ENCODE data around the gene KIF5A.

The KIF5A gene

GRCh38 chr12:57520053-57520818 lies 29.6 kb upstream of the KIF5A start, which contains the start of gene DDIT3:
Gene DDIT3 (minus strand): TSS chr12:57520514. CDS start chr12:57517406, 3,108 bp downstream.
- DNase-seq = peak; percentile 99

DNA sequence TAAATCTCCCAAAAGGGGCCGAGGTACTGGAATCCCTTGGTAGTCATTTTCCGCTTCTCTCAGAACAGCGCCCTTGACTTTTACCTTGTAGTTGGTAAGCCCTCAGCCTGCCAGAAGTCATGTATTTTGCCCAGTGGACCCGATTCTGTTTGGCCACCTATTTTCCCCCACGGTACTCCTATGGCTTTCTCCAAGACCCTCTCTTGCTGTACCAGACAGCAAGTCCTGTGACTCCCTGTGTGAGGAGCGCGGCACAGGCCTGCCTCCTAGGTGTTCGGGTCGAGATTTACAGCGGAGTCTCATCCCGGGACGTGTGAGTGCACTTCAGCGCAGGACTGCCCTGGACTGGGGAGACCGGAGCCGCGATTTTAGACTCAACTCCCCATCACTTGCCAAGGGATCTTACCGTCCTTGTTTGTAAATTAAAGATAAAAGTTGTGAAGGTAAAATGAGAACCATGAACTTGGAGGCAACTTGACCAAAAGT lies 28.3 kb upstream of the KIF5A start:
- no peak for DNase-seq

- DNase-seq = peak; percentile 86
These were observed 27.6 kb upstream of the KIF5A start, which contains the start of gene MBD6 for GRCh38 chr12:57522011-57522886. Gene MBD6 (plus strand): TSS chr12:57522824. CDS start chr12:57524304, 1,480 bp downstream.

DNA sequence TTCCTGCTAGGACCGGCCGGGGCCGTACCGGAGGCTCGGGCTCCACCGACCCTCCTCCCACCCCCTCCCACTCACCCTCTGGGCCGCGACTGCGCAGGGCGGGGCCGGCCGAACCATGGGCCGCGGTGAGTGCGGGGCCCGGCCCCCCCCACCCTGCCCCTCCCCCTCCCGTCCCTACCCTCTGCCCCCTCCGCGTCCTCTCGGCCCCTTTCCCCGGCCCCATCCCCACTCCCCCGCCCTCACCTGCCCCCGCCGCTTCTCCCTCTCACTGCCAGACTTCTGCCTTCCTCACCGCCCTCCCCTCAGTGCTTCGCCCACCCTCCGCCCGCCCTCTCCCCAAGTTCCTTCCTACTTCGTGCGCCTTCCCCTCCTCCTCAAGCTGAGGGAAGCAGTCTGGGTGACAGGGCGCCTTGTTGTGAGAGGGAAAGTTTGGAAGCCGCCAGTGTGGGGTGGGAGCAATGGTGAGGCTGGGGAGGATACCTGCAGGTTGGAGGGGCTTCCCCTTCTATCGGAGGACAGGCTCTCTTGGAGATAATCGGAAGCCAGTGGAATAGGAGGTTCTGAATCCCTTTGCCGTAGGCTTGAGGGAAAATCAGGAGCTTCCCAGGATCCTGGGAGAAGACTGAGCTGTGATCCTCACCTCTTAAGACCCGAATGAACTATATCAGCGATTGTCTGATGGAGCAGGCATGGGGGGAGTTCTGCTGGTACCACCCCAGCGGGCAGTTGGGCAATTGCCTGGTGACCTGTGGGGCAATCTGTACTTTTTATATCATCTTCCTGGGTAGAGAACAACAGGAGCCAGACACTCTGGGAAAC lies 26.7 kb upstream of the KIF5A start:
- DNase-seq = peak; percentile 53

GRCh38 chr12:57523706-57524614 lies 25.9 kb upstream of the KIF5A start:
- no peak for DNase-seq

DNA sequence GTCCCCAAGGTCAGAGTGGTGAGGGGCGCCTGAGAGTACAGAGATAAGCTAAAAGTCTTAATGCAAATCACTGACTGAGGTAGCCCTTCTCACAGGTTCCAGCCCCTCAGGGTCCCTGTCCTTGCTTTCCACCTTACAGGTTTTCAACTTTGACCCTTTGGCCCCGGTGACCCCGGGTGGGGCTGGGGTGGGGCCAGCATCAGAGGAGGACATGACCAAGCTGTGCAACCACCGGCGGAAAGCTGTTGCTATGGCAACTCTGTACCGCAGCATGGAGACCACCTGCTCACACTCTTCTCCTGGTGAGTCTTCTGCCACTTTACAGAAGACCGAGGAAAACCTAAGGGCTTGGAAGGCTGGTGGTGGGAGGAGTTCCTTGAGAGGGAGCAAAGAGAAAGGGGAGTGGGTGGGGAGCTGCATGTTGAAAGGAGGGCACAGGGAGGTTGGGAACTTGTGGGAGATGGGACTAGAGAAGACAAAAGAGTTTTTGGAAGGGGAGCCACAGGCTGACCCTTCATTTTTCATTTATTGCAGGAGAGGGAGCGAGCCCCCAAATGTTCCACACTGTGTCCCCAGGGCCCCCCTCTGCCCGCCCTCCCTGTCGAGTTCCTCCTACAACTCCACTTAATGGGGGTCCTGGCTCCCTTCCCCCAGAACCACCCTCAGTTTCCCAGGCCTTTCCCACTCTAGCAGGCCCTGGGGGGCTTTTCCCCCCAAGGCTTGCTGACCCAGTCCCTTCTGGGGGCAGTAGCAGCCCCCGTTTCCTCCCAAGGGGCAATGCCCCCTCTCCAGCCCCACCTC lies 24.8 kb upstream of the KIF5A start:
- no peak for DNase-seq

GRCh38 chr12:57525615-57526383 lies 24.0 kb upstream of the KIF5A start:
- DNase-seq = no peak

- DNase-seq = no peak
These were observed 23.2 kb upstream of the KIF5A start for GRCh38 chr12:57526477-57527126.

DNA sequence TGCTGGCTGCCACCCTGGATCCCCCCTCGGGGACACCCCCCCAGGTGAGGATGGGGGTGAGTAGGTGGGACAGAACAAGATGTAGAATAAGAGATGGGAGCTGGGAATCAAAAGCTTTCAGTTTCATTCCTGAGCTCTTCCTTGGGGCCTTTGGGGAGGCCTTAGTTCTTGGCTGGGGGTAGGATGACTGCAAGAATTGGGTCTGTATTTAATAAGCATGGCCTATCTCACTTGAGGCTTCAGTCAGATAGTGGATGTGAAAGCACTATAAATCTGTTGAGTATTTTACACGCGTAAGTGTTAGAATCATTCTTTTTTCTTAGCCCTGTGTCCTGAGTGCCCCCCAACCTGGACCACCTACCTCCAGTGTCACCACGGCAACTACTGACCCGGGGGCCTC lies 22.7 kb upstream of the KIF5A start:
- no peak for DNase-seq

GRCh38 chr12:57528176-57528575 lies 21.7 kb upstream of the KIF5A start:
- no peak for DNase-seq

DNA sequence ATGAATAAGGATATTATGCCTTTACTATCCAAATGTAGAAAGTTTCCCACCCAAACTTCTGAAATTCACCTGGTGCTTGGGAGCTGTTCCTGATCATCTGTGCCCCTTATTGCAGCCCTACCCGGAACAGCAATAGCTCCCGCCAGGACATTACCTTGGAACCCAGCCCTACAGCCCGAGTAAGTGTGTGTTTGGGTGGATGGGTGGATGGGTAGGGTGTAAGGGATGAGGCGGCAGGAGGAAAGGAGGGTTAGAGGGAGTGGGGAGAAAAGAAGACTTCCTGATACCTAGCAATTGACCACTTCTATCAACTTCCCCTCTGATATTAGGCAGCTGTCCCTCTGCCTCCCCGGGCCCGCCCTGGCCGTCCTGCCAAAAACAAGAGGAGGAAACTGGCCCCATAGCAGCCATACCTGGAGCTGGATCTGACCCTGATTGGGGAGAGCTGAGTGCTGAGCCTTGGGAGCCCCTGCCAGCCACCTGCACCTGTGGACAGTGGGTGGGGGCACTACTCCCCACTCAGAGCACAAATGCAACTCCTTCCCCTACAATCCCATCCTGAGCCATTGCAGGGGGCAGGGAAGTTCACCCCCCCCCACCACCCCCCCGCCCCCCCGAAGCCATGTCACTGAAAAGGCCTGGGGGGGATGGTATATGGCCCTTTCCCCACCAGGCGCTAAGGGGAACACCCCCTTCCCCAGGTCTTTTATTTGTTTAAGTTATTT lies 20.9 kb upstream of the KIF5A start:
- no peak for DNase-seq

DNA sequence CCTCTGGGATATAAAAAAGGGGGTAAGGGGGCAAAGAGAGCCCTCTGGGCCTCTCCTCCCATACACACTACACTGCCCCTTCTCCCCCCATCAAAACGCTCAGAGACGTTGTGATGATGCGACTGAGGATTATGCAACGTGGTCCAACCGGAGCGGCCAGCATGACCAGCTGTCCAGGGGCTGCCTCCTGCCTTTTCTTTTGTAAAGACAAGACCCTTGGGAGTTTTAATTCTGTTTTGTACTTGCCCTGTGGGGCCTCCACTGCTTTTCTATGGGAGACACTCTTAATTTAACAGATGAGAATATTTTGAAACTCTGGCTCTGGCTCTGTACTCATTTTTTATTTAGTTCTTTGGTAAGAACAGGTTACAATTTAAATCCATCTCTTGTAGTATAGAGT lies 20.0 kb upstream of the KIF5A start:
- no peak for DNase-seq

DNA sequence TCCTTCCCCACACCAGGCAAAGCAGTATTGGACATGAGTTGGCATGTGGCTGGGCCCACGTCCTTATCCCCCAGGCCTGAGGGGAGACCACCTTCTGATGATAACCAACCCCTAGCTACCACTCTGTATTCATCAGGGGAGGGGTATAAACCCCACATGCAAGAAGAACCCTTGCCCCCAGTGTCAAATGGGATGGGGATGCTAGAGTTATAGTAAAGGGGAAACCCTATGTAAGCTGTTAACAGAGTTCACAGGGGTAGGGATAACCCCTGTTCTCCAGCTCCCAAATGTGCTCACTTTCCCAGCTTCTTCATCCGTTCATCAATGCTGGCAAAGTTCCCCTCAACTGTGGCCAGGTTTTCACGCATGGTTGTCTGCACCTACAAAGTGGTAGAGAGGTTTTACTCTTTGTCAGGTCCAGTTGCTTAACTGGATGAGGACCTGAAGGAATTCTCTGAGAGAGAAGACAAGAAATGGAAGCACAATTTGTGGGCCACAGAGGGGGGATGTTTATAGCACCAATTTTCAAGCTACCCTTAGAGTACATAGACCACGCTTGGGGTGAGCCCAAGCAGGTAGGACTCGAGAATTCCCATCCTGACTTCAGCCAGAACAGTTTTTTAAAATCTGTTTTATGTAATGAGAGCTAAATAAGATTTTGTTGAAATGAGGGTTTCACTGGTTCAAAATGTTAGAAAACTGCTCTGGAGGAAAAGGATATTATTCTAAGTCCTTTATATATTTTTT lies 19.3 kb upstream of the KIF5A start:
- DNase-seq = no peak

DNA sequence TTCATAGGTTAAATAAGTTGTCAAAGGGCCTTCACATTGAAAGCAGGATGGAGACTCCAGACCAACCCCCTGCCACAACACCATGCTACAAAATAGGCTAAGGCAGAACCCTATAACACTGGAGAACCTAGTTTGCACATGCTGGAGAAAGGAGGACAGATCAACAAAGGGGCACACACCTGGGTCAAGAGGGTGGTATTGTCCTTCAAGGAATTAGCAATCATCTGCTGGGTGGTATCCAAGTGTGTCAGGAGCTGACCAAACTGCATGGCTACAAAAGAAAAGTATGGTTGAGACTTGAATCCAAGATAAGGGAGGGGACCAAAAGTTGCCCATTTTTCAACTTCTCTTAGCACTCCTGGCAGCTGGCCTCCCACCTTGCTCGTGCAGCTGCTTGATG lies 18.0 kb upstream of the KIF5A start:
- no peak for DNase-seq

- no peak for DNase-seq
These were observed 16.7 kb upstream of the KIF5A start for GRCh38 chr12:57533108-57533507.

DNA sequence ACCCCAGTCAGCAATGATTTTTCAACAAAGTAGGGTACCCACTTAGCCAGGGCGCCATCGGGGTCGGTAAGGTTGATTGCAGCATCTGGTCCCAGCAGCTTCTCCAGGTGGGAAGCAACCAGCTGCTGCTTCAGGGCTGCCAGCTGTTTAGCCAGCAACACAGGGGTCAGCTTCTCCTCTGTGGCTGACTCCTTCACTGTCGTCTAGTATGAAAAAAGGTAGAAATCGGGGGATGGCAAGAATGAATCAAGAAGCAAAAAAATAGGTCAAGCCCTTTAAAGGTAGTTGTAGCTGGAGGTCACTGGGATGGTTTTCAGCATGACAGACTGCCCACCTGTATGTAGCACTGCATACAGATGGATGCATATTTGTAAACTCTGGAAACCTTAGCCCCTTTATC lies 15.6 kb upstream of the KIF5A start:
- DNase-seq = no peak

- no peak for DNase-seq
These were observed 14.8 kb upstream of the KIF5A start for GRCh38 chr12:57534991-57535543.

All from T-helper 9 cell (primary cell).